ENCODE results near the gene IDS. TPM values are rescaled to one million over a fixed set of nuclear protein-coding genes. Genes with fewer than 3 reads are reported as not detected.

Gene IDS
- total and polyA plus RNA-seq, 4 donors = 5.3 to 21.9 (median 15.4) TPM

DNA sequence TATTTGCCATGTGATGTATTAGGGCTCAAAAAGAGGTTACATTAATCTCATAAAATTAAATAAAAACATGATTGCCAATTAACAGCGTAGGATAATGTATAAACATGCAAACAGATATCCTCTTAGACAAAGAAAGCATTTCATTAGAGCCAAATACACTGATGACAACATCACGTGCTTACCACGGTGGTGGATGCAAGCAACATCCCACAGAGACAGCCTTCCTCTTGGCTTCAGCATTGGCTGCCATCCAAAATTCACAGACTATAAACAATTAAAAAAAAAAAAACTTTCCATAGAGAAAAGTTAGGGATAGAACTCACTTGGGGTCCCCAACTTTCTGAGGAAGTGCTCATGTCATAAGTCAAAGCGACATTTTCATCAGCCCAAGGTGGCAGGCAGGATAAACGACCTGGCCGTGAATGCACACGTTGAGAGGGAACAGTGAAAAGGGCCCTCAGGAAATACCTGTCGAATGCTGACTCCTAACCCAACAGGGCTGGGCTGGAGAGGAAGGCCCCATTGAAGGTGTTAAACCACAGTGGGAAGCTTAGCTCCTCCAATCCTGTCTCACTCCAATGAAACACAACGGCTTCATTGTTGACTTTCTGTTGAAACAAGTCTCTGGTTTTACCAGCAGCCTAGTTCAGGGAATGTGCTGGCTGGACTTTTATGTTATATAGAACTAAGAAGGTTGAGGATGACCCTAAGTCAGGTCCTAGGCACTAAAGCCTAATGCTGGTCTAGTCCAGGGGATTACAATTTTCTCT, 48.4 kb downstream of the IDS start (continued):
- TF ChIP-seq, protein P1, sequence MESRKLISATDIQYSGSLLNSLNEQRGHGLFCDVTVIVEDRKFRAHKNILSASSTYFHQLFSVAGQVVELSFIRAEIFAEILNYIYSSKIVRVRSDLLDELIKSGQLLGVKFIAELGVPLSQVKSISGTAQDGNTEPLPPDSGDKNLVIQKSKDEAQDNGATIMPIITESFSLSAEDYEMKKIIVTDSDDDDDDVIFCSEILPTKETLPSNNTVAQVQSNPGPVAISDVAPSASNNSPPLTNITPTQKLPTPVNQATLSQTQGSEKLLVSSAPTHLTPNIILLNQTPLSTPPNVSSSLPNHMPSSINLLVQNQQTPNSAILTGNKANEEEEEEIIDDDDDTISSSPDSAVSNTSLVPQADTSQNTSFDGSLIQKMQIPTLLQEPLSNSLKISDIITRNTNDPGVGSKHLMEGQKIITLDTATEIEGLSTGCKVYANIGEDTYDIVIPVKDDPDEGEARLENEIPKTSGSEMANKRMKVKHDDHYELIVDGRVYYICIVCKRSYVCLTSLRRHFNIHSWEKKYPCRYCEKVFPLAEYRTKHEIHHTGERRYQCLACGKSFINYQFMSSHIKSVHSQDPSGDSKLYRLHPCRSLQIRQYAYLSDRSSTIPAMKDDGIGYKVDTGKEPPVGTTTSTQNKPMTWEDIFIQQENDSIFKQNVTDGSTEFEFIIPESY (IDR thresholded peaks at IDR 0.05) = no peak
- TF ChIP-seq NR2F2 (IDR thresholded peaks at IDR 0.05) (no peak), GABPA (IDR thresholded peaks at IDR 0.05 in 1 of 2, conservative IDR thresholded peaks at IDR 0.05 in 1 of 2) (no peak), RAD21 (IDR thresholded peaks at IDR 0.05) (no peak), RXRA (IDR thresholded peaks at IDR 0.05) (no peak), FOXA2 (IDR thresholded peaks at IDR 0.05) (no peak)
- TF ChIP-seq, protein P2, sequence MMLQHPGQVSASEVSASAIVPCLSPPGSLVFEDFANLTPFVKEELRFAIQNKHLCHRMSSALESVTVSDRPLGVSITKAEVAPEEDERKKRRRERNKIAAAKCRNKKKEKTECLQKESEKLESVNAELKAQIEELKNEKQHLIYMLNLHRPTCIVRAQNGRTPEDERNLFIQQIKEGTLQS (IDR thresholded peaks at IDR 0.05) = no peak
- TF ChIP-seq, protein P3, sequence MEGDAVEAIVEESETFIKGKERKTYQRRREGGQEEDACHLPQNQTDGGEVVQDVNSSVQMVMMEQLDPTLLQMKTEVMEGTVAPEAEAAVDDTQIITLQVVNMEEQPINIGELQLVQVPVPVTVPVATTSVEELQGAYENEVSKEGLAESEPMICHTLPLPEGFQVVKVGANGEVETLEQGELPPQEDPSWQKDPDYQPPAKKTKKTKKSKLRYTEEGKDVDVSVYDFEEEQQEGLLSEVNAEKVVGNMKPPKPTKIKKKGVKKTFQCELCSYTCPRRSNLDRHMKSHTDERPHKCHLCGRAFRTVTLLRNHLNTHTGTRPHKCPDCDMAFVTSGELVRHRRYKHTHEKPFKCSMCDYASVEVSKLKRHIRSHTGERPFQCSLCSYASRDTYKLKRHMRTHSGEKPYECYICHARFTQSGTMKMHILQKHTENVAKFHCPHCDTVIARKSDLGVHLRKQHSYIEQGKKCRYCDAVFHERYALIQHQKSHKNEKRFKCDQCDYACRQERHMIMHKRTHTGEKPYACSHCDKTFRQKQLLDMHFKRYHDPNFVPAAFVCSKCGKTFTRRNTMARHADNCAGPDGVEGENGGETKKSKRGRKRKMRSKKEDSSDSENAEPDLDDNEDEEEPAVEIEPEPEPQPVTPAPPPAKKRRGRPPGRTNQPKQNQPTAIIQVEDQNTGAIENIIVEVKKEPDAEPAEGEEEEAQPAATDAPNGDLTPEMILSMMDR (IDR thresholded peaks at IDR 0.05; ENCODE audit: low read depth, low read length, missing input control) = no peak

DNA sequence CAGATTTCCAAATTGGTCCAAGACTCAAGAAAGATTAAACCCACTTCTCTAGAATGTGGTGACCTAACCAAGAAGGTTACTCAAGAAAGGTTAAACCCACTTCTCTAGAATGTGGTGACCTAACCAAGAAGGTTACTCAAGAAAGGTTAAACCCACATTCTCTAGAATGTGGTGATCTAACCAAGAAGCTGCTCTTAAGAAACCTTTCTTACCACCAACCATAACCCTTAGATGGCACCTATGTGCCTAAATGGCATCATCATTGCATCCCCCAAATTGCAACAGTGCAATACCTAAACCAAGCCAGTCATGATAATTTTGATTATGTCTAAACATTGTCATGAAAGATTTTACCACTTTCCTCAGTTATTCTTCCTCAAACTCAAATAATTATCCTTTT, 49.2 kb downstream of the IDS start:
- peaks cover 0 to 1% (median 0%) of the 10 kb centered on the region in 4 donors for H3K27me3 ChIP-seq (ENCODE audit: control insufficient read depth in 4 of 4, insufficient read depth in 4 of 4, low read length in 3 of 4)
- no peak for DNase-seq (ENCODE audit: low spot score)
- no peaks in the 10 kb centered on the region for H3K36me3 ChIP-seq (ENCODE audit: control insufficient read depth in 4 of 4, insufficient read depth in 3 of 4, low read depth in 1 of 4, low read length in 3 of 4)
- TF ChIP-seq HNF4G (IDR thresholded peaks at IDR 0.05) (no peak), JUND (IDR thresholded peaks at IDR 0.05) (no peak), FOXA1 (IDR thresholded peaks at IDR 0.05) (no peak), EGR1 (IDR thresholded peaks at IDR 0.05; ENCODE audit: low read depth in 2 of 2) (no peak), HNF4A (conservative IDR thresholded peaks at IDR 0.05) (no peak), GABPA (IDR thresholded peaks at IDR 0.05 in 1 of 2, conservative IDR thresholded peaks at IDR 0.05 in 1 of 2) (no peak), FOXA2 (IDR thresholded peaks at IDR 0.05) (no peak), SP1 (IDR thresholded peaks at IDR 0.05) (no peak), YY1 (IDR thresholded peaks at IDR 0.05) (no peak), NR2F2 (IDR thresholded peaks at IDR 0.05) (no peak)
- TF ChIP-seq, protein P1 (IDR thresholded peaks at IDR 0.05) = no peak
- TF ChIP-seq, protein P3 (IDR thresholded peaks at IDR 0.05; ENCODE audit: low read depth, low read length, missing input control) = no peak
- TF ChIP-seq, protein P4, sequence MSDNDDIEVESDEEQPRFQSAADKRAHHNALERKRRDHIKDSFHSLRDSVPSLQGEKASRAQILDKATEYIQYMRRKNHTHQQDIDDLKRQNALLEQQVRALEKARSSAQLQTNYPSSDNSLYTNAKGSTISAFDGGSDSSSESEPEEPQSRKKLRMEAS (IDR thresholded peaks at IDR 0.05) = no peak
- TF ChIP-seq, protein P5, sequence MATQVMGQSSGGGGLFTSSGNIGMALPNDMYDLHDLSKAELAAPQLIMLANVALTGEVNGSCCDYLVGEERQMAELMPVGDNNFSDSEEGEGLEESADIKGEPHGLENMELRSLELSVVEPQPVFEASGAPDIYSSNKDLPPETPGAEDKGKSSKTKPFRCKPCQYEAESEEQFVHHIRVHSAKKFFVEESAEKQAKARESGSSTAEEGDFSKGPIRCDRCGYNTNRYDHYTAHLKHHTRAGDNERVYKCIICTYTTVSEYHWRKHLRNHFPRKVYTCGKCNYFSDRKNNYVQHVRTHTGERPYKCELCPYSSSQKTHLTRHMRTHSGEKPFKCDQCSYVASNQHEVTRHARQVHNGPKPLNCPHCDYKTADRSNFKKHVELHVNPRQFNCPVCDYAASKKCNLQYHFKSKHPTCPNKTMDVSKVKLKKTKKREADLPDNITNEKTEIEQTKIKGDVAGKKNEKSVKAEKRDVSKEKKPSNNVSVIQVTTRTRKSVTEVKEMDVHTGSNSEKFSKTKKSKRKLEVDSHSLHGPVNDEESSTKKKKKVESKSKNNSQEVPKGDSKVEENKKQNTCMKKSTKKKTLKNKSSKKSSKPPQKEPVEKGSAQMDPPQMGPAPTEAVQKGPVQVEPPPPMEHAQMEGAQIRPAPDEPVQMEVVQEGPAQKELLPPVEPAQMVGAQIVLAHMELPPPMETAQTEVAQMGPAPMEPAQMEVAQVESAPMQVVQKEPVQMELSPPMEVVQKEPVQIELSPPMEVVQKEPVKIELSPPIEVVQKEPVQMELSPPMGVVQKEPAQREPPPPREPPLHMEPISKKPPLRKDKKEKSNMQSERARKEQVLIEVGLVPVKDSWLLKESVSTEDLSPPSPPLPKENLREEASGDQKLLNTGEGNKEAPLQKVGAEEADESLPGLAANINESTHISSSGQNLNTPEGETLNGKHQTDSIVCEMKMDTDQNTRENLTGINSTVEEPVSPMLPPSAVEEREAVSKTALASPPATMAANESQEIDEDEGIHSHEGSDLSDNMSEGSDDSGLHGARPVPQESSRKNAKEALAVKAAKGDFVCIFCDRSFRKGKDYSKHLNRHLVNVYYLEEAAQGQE (IDR thresholded peaks at IDR 0.05) = no peak
- no peak overlapping the region for H3K4me3 ChIP-seq (ENCODE audit: low read depth in 1 of 3, low read length in 3 of 3)
- no peak overlapping the region for H3K27ac ChIP-seq (ENCODE audit: low read depth in 1 of 2, low read length in 2 of 2)
- no peaks in the 10 kb centered on the region for H3K4me1 ChIP-seq (ENCODE audit: control insufficient read depth in 4 of 4, insufficient read depth in 4 of 4, low read length in 3 of 4)
- H3K9ac ChIP-seq (ENCODE audit: low read depth in 1 of 2, low read length in 2 of 2) = no peak overlapping the region
- no peaks in the 10 kb centered on the region for H3K9me3 ChIP-seq (ENCODE audit: control insufficient read depth in 4 of 4, low read length in 3 of 4)
